Measurements from ENCODE around the gene LDHA.

DNA sequence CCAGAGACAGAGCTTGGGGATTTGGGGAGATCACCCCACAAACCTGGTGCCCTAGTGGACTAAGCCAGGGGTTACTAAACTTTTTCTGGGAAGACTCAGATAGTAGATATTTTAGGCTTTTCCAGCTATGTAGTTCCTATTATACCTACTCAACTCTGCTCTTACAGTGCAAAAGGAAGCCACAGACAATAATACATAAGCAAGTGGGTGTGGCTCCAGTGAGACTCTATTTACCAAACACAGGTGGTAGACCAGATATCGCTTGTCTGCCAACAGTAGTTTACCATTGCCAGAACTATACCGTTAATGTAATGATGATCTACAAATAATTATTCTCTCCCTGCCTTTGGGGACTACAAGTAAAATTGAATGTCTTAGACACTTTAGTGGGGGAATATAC is 24.7 kb downstream of the LDHA start:
- no peak for TF ChIP-seq CTCF (conservative IDR thresholded peaks at IDR 0.05; ENCODE audit: low read depth, low read length)
- no peak for TF ChIP-seq EZH2 (IDR thresholded peaks at IDR 0.05; ENCODE audit: low read length, unreplicated experiment)
